ENCODE results near the gene RCBTB2.

Gene RCBTB2

DNA sequence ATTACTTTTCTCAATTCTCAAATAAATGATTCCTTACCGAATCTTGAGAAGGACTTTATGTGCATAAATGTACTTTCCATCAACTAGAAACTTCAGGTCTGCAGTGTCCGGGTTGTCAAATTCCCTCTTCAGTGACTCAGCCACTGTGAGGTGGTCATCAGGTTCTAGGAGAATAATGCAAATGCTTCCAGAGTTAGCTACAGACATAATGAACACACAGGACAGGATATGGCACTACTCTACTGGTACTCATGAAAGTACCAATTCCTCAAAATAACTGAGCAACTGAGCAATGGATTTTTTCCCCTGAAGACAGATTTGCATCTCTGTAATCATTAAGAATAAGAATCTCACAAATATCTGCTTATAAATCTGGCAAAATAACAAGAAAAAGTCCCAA, 31.2 kb downstream of the RCBTB2 start (continued):
- TF ChIP-seq, protein P1, sequence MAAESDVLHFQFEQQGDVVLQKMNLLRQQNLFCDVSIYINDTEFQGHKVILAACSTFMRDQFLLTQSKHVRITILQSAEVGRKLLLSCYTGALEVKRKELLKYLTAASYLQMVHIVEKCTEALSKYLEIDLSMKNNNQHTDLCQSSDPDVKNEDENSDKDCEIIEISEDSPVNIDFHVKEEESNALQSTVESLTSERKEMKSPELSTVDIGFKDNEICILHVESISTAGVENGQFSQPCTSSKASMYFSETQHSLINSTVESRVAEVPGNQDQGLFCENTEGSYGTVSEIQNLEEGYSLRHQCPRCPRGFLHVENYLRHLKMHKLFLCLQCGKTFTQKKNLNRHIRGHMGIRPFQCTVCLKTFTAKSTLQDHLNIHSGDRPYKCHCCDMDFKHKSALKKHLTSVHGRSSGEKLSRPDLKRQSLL (tag by site-specific recombination; IDR thresholded peaks at IDR 0.05), result no peak
- TF ChIP-seq, protein P2, sequence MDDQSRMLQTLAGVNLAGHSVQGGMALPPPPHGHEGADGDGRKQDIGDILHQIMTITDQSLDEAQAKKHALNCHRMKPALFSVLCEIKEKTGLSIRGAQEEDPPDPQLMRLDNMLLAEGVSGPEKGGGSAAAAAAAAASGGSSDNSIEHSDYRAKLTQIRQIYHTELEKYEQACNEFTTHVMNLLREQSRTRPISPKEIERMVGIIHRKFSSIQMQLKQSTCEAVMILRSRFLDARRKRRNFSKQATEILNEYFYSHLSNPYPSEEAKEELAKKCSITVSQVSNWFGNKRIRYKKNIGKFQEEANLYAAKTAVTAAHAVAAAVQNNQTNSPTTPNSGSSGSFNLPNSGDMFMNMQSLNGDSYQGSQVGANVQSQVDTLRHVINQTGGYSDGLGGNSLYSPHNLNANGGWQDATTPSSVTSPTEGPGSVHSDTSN (CRISPR knock-in tag; IDR thresholded peaks at IDR 0.05), result no peak
- TF ChIP-seq ZBTB17 (tag by site-specific recombination; IDR thresholded peaks at IDR 0.05), result no peak

DNA sequence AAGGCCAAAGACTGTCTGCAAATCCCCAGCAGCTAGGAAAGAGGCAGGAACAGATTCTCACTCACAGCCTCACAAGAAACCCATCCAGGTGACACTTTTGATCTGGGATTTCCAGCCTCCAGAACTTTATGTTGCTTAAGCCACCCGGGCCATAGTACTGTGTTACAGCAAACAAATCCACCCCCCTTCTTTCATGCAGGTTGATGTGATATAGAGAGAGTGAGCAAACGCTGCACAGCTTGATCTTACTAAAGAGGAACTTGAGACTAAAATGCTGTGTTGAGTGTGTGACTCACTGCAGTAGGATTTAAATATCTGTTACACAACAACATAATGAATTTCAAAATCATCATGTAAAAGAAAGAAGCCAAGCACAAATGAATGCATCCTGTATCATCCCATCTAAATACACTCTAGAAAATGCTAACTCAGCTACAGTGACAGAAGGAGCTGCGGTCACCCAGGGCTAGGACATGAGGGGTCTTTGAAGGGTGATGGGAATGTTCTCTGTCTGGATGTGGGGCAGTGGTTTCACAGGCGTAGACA, 32.2 kb downstream of the RCBTB2 start:
- Histone ChIP-seq H3K4me3 (ENCODE audit: low read depth, low read length) (no peak overlapping the region), H3K4me1 (ENCODE audit: control insufficient read depth, insufficient read depth, low read length) (no peaks in the 10 kb centered on the region), H3K9me3 (ENCODE audit: control insufficient read depth, insufficient read depth, low read depth, low read length) (no peaks in the 10 kb centered on the region), H3K36me3 (ENCODE audit: control insufficient read depth in 2 of 2, insufficient read depth in 1 of 2, low read length in 2 of 2) (no peaks in the 10 kb centered on the region), H3K27ac (ENCODE audit: extremely low read depth, low read depth, low read length) (no peak overlapping the region)
- ChIA-PET POLR2A (no interaction called here), CTCF (no interaction called here)
- TF ChIP-seq, protein P3, sequence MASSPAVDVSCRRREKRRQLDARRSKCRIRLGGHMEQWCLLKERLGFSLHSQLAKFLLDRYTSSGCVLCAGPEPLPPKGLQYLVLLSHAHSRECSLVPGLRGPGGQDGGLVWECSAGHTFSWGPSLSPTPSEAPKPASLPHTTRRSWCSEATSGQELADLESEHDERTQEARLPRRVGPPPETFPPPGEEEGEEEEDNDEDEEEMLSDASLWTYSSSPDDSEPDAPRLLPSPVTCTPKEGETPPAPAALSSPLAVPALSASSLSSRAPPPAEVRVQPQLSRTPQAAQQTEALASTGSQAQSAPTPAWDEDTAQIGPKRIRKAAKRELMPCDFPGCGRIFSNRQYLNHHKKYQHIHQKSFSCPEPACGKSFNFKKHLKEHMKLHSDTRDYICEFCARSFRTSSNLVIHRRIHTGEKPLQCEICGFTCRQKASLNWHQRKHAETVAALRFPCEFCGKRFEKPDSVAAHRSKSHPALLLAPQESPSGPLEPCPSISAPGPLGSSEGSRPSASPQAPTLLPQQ (tag by site-specific recombination; IDR thresholded peaks at IDR 0.05), result no peak
- TF ChIP-seq ZNF785 (tag by site-specific recombination; IDR thresholded peaks at IDR 0.05), result no peak
- TF ChIP-seq, protein P4, sequence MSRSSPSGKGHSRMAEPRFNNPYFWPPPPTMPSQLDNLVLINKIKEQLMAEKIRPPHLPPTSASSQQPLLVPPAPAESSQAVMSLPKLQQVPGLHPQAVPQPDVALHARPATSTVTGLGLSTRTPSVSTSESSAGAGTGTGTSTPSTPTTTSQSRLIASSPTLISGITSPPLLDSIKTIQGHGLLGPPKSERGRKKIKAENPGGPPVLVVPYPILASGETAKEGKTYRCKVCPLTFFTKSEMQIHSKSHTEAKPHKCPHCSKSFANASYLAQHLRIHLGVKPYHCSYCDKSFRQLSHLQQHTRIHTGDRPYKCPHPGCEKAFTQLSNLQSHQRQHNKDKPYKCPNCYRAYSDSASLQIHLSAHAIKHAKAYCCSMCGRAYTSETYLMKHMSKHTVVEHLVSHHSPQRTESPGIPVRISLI (tag by site-specific recombination; IDR thresholded peaks at IDR 0.05), result no peak
- no peak for TF ChIP-seq IKZF3 (tag by site-specific recombination; IDR thresholded peaks at IDR 0.05)
- TF ChIP-seq GLI4 (tag by site-specific recombination; IDR thresholded peaks at IDR 0.05), result no peak
- TF ChIP-seq, protein P1 (tag by site-specific recombination; IDR thresholded peaks at IDR 0.05), result no peak
- TF ChIP-seq, protein P5, sequence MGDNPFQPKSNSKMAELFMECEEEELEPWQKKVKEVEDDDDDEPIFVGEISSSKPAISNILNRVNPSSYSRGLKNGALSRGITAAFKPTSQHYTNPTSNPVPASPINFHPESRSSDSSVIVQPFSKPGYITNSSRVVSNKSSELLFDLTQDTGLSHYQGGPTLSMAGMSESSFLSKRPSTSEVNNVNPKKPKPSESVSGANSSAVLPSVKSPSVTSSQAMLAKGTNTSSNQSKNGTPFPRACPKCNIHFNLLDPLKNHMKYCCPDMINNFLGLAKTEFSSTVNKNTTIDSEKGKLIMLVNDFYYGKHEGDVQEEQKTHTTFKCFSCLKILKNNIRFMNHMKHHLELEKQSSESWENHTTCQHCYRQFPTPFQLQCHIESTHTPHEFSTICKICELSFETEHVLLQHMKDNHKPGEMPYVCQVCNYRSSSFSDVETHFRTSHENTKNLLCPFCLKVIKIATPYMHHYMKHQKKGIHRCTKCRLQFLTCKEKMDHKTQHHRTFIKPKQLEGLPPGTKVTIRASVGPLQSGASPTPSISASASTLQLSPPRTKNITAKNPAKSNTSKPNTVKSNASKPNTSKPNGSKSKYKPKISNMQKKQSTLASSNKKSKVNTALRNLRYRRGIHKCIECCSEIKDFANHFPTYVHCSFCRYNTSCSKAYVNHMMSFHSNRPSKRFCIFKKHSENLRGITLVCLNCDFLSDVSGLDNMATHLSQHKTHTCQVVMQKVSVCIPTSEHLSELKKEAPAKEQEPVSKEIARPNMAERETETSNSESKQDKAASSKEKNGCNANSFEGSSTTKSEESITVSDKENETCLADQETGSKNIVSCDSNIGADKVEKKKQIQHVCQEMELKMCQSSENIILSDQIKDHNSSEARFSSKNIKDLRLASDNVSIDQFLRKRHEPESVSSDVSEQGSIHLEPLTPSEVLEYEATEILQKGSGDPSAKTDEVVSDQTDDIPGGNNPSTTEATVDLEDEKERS (tag by site-specific recombination; IDR thresholded peaks at IDR 0.05), result no peak
- TF ChIP-seq ZNF660 (tag by site-specific recombination; IDR thresholded peaks at IDR 0.05), result no peak
- no peak for TF ChIP-seq BCL11A (tag by site-specific recombination; IDR thresholded peaks at IDR 0.05; ENCODE audit: low read depth)
- no peak for TF ChIP-seq ZSCAN16 (tag by site-specific recombination; IDR thresholded peaks at IDR 0.05)
- TF ChIP-seq, protein P6, sequence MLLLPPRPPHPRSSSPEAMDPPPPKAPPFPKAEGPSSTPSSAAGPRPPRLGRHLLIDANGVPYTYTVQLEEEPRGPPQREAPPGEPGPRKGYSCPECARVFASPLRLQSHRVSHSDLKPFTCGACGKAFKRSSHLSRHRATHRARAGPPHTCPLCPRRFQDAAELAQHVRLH (tag by site-specific recombination; IDR thresholded peaks at IDR 0.05), result no peak
- no peak for TF ChIP-seq ZFHX2 (tag by site-specific recombination; conservative IDR thresholded peaks at IDR 0.05)
- no peak for TF ChIP-seq ZNF747 (tag by site-specific recombination; IDR thresholded peaks at IDR 0.05)
- TF ChIP-seq ZNF223 (tag by site-specific recombination; IDR thresholded peaks at IDR 0.05), result no peak
- TF ChIP-seq, protein P7, sequence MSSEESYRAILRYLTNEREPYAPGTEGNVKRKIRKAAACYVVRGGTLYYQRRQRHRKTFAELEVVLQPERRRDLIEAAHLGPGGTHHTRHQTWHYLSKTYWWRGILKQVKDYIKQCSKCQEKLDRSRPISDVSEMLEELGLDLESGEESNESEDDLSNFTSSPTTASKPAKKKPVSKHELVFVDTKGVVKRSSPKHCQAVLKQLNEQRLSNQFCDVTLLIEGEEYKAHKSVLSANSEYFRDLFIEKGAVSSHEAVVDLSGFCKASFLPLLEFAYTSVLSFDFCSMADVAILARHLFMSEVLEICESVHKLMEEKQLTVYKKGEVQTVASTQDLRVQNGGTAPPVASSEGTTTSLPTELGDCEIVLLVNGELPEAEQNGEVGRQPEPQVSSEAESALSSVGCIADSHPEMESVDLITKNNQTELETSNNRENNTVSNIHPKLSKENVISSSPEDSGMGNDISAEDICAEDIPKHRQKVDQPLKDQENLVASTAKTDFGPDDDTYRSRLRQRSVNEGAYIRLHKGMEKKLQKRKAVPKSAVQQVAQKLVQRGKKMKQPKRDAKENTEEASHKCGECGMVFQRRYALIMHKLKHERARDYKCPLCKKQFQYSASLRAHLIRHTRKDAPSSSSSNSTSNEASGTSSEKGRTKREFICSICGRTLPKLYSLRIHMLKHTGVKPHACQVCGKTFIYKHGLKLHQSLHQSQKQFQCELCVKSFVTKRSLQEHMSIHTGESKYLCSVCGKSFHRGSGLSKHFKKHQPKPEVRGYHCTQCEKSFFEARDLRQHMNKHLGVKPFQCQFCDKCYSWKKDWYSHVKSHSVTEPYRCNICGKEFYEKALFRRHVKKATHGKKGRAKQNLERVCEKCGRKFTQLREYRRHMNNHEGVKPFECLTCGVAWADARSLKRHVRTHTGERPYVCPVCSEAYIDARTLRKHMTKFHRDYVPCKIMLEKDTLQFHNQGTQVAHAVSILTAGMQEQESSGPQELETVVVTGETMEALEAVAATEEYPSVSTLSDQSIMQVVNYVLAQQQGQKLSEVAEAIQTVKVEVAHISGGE (tag by site-specific recombination; conservative IDR thresholded peaks at IDR 0.05; ENCODE audit: low read depth), result no peak
- no peak for TF ChIP-seq GLIS2 (tag by site-specific recombination; IDR thresholded peaks at IDR 0.05)
- no peak for TF ChIP-seq ZNF837 (tag by site-specific recombination; IDR thresholded peaks at IDR 0.05)
- no peak for TF ChIP-seq ZNF248 (tag by site-specific recombination; IDR thresholded peaks at IDR 0.05)
- TF ChIP-seq, protein P8, sequence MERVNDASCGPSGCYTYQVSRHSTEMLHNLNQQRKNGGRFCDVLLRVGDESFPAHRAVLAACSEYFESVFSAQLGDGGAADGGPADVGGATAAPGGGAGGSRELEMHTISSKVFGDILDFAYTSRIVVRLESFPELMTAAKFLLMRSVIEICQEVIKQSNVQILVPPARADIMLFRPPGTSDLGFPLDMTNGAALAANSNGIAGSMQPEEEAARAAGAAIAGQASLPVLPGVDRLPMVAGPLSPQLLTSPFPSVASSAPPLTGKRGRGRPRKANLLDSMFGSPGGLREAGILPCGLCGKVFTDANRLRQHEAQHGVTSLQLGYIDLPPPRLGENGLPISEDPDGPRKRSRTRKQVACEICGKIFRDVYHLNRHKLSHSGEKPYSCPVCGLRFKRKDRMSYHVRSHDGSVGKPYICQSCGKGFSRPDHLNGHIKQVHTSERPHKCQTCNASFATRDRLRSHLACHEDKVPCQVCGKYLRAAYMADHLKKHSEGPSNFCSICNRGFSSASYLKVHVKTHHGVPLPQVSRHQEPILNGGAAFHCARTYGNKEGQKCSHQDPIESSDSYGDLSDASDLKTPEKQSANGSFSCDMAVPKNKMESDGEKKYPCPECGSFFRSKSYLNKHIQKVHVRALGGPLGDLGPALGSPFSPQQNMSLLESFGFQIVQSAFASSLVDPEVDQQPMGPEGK (tag by site-specific recombination; IDR thresholded peaks at IDR 0.05), result no peak
